ES-I3 (cell line): ENCODE data around the gene APOBEC3B.
"Not testable (repeated sequence)": the region's sequence is repeated elsewhere in the genome, so short reads cannot be mapped to it uniquely, and the experiment has no call there.

Experiments used
- H3K36me3 ChIP-seq: 2 replicates; pipeline ENCODE4 v1.6.1; 2013; ENCODE audit warnings: mild to moderate bottlenecking, low read length, control low read depth, moderate library complexity; ENCODE audit not compliant: insufficient read depth
- H3K4me1 ChIP-seq: 2 replicates; pipeline ENCODE4 v1.6.1; 2013; ENCODE audit warnings: mild to moderate bottlenecking, control low read depth, low read length; ENCODE audit not compliant: insufficient read depth
- H3K9ac ChIP-seq: 2 replicates; pipeline ENCODE4 v1.6.1; 2013; ENCODE audit warnings: low read depth, mild to moderate bottlenecking, low read length, moderate library complexity
- H3K9me3 ChIP-seq: 2 replicates; pipeline ENCODE4 v1.6.1; 2013; ENCODE audit warnings: mild to moderate bottlenecking, low read length, moderate library complexity; ENCODE audit not compliant: control insufficient read depth, insufficient read depth

Gene APOBEC3B

DNA sequence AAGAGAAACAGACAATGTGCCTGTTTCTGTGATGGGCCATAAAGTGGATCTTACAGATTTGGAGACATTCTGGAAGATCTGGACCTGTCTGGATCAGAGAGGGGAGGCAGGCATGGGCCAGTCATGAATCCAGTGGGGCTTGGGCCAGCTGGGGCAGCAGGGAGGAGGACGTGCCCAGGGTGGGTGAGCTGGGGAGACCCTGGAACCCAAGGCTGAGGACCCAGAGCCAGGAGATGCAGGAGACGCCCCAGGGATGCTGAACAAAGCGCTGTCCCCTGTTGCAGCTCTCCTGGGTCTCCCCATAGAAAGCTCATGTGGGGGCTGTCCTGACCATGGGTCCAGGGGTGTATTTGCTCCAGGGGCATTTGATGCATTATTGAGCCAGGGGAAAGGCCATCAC is 26.2 kb upstream of the APOBEC3B start:
- Histone ChIP-seq H3K9me3 (no peaks in the 10 kb centered on the region), H3K36me3 (no peaks in the 10 kb centered on the region), H3K9ac (no peak overlapping the region), H3K4me1 (0 out of 2 replicates have a peak, but pooled peaks cover 4% of the 10 kb centered on the region)

DNA sequence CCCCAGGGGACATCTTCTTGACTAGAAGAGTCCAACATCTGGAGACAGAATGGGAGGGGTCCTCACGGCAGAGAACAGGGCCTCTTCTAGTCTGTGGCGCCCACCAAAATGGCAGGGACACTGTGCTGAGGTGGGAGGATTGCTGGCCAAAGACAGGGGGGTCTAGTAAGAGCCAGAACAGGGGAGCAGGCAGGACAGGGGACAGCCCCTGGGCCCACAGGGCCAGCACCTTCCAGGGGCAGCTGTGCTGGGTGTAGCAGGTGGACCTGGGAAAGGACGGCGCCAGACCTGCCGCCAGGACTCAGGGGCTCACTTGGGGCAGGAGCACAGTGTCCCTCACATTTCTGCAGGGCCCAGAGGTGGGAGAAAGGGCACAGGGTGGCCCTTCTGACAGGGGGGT is 25.6 kb upstream of the APOBEC3B start:
- no peaks in the 10 kb centered on the region for H3K9me3 ChIP-seq
- 0 out of 2 replicates have a peak, but pooled peaks cover 4% of the 10 kb centered on the region for H3K4me1 ChIP-seq
- H3K9ac ChIP-seq = no peak overlapping the region
- H3K36me3 ChIP-seq = no peaks in the 10 kb centered on the region

DNA sequence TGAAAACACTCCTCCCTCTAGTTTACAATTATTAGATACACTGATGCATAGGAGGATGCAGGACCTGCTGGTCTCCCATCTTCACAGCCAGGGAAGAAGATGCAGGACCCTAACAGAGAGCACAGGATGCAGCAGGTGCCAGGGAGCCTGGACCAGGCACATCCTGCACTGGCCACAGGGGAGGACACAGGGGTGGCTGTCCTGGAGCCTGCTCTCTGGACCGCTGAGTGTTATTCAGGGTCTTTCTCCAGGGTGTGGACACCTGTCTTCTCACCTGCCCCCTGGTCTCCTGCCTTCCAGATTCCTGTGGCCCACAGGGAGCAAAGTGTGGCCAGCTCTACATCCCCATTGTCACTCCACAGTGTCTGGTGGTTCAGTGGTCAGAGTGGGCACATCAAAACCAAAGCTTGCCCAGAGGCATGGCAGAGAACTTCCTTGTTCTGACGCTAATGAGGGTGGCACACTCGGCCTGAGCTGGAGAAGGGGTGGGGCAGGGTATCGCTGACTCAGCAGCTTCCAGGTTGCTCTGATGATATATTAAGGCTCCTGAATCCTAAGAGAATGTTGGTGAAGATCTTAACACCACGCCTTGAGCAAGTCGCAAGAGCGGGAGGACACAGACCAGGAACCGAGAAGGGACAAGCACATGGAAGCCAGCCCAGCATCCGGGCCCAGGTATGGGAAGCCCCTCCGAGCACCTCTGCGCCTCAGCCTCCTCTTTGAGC is 24.9 kb upstream of the APOBEC3B start, which contains the start of gene APOBEC3A:
TSS of gene APOBEC3A (plus strand) at position 564 of the 725 bp plus-strand sequence. CDS start at position 647, 83 bp downstream.
- H3K9me3 ChIP-seq = no peaks in the 10 kb centered on the region
- H3K4me1 ChIP-seq = 0 out of 2 replicates have a peak, but pooled peaks cover 4% of the 10 kb centered on the region
- H3K9ac ChIP-seq = no peak within 1 kb of the TSS

DNA sequence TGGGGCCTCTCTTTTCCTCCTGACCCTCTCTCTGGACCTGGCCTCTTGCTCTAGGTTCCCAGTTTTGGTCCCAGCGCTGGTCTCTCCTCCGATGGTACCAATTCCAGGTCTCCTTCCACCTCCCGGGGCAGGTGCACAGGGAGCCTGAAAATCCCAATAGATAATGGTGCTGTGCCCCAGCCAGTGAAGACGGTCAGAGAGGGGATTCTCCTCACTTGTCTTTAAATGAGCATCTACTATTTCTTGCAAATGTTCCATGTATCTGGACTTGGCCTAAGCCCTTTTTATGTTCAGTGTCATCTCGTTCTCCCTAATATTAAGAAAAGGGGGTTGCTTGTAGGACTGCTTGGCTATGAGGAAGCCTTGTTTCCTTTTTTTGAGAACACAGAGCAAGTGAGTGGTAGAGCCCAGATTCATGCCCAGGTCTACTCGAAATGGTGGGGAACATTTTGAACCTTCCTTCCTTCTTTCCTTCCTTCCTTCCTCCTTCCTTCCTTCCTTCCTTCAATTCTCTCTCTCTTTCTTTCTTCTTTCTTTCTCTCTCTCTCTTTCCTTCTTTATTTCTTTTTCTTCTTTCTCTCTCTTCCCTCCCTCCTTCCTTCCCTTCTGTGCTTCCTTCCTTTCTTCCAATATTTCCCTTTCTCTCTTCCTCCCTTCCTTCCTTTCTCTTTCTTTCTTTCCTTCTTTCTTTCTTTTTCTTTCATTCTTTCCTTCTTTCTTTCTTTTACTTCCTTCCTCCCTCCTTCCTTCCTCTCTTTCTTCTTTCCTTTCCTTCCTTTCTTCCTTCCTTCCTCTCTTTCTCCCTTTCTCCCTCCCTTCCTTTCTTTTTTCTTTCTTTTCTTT is 24.1 kb upstream of the APOBEC3B start:
- Histone ChIP-seq H3K36me3 (no peaks in the 10 kb centered on the region), H3K9ac (no peak overlapping the region), H3K4me1 (0 out of 2 replicates have a peak, but pooled peaks cover 4% of the 10 kb centered on the region), H3K9me3 (no peaks in the 10 kb centered on the region)

More for the DNA sequence above, 24.9 kb upstream of the APOBEC3B start, which contains the start of gene APOBEC3A:
- no peaks in the 10 kb centered on the region for H3K36me3 ChIP-seq

DNA sequence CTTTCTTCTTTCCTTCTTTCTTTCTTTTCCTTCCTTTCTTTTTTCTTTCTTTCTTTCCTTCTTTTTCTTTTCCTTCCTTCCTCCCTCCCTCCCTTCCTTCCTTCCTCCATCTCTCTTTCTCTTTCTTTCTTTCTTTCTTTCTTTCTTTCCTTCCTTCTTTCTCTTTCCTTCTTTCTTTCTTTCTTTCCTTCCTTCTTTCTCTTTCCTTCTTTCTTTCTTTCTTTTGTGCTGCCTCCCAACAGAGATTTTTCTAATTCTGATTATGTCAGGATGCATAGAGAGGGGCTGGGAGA is 23.6 kb upstream of the APOBEC3B start:
- not testable (repeated sequence) for H3K4me1 ChIP-seq, H3K9me3 ChIP-seq, H3K9ac ChIP-seq, H3K36me3 ChIP-seq

DNA sequence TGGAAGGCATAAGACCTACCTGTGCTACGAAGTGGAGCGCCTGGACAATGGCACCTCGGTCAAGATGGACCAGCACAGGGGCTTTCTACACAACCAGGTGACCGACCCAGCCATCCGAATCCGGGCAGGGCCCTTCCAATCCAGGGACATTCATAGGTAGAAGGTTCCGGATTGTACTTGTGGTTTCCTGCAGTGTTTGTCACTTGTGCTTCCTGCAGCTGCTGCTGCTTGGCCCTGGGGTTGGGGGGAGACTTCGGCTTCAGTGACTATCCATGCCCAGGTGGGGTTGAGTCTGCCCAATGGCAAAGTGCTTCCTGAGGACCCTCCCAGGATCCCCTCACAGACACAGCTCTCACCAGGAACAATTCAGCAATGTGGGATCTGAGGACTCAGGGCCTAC is 22.6 kb upstream of the APOBEC3B start:
- Histone ChIP-seq H3K9me3 (no peaks in the 10 kb centered on the region), H3K36me3 (no peaks in the 10 kb centered on the region), H3K9ac (no peak overlapping the region), H3K4me1 (0 out of 2 replicates have a peak, but pooled peaks cover 4% of the 10 kb centered on the region)

DNA sequence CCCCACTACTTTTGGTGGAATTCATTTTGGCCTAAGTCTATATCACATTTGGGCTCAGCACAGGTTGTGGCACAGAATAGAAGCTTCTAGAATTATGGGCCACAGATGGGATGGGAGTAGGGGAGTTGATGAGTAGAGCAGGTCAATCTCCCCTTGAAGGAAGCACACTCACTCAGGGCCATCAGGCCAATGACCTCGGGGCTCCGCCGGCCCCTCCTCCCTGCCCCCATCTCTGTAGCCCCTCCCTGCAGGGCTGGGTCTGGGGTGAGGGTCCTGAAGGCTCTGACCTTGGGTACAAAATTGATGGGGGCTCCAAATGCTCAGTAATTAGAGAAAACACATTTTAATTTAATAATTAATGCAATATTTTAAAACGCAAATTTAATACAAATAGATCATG is 21.5 kb upstream of the APOBEC3B start:
- H3K36me3 ChIP-seq, H3K9ac ChIP-seq, H3K9me3 ChIP-seq, H3K4me1 ChIP-seq: not testable (repeated sequence)

DNA sequence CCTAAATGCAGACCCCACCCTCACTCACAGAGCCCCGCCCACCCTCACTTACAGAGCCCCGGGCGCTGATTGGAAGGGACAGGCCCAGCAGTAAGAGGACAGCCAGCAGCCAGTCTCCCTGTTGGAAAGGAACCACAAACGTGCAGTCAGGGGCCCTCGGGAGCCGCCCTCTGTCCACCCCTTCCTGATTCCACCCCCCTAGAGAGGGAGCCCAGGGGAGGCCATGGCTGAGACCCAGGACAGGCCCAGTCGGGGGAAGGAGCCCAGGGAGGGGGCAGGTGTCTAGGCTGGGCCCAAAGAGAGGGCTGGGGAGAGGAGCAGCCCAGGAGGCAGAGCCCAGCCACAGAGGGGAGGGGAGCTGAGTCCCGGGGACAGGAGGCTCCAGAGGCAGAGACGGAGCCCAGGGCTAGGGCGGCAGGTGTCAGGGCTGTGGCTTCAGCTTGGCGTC is 18.8 kb upstream of the APOBEC3B start:
- not testable (repeated sequence) for H3K36me3 ChIP-seq, H3K9me3 ChIP-seq, H3K9ac ChIP-seq, H3K4me1 ChIP-seq

DNA sequence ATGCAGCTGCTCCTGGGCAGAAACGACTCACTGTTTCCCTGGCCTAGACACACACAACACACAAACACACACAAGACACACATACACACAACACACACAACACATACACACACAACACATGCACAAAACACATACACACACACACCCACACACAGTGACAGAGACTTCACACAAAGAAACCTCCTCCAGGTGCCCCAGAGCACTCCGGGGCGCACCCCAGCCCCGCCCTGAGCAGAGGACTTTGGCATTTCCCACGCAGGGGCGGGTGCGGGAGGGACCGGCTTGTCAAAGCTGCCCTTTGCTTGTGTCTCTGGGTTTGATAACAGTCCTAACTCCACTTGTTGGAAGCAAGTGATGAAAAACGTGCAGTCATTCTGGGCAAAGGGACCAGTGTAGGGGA is 18.3 kb upstream of the APOBEC3B start:
- Histone ChIP-seq H3K4me1 (no peaks in the 10 kb centered on the region; the same call in 1 of the 2 replicates), H3K36me3 (no peaks in the 10 kb centered on the region), H3K9ac (no peak overlapping the region), H3K9me3 (no peaks in the 10 kb centered on the region)

DNA sequence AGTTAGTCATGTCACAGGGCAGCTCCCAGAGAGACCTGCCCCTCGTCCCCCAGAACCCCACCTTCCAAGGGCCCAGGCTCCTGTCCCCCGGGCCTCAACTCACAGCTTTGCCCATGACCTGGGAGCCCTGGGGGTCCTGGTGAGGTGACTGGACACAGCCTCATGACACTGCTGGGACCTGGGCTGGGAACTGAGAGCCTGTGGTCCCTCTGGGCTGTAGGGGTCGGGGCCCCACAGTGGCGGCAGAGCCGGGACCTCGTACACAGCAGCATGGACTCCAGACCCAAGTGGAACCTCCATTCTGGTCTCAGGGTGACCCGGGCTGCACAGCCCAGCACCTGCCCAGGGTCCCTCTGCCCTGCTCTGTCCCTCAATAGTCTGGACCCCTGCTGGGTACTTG is 17.8 kb upstream of the APOBEC3B start:
- H3K36me3 ChIP-seq = no peaks in the 10 kb centered on the region
- H3K9me3 ChIP-seq = no peaks in the 10 kb centered on the region
- H3K9ac ChIP-seq = no peak overlapping the region
- no peaks in the 10 kb centered on the region; the same call in 1 of the 2 replicates for H3K4me1 ChIP-seq

DNA sequence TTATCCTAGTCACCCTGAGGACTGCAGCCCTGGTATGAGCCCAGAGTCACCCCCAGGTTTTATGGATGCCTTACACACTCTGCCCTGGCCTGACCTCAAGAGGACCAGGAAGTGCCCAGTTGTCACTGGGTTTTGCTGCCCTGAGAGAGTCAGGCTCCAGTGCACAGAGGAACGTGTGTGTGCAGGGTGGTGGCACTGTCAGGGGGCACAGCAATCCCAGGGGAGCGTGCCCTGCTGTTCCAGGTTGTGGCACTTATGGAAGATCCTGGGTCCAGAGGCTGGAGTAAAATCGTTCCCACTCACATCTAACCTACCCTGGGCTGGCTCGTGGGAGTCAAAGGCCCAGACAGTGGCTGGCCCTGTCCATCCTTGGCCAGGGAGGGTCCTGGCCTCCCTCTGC is 17.2 kb upstream of the APOBEC3B start:
- H3K4me1 ChIP-seq = no peaks in the 10 kb centered on the region; the same call in 1 of the 2 replicates
- H3K36me3 ChIP-seq = no peaks in the 10 kb centered on the region
- no peaks in the 10 kb centered on the region for H3K9me3 ChIP-seq
- H3K9ac ChIP-seq = no peak overlapping the region

DNA sequence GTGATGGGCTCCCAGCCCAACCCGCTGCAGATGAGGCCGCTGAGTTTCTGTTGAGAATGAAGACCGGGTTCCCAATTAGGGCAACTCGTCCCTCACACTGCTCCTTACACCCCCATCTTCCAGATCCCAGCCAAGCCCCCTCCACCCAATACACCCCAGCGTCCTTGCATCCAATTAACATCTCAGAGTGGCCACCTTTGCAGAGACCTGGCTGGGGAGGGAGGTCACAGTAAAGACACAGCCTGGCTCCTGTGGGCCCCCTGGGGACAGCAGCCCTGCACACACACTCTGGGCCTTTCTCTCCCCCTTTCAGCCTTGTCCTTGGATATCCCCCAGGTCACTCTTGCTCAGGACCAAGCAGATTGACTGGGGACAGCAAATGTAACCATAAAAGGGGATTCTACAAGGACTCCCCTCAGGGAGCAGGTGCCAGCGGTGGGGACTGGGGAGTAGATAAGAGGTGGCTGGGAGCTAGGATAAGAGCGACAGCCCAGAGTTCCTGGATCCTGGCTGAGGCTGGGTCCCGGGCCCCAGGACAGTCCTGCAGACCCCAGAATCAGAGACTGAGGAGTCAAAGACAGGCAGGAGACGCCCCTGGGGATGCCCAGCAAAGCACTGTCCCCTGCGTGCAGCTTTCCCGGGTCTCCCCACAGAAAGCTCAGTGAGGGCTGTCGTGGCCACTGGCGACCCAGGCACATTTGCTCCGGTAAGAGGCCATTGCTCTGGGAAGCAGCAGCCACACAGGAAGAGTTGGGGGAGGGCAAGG is 16.4 kb upstream of the APOBEC3B start:
- Histone ChIP-seq H3K4me1 (no peaks in the 10 kb centered on the region; the same call in 1 of the 2 replicates), H3K36me3 (no peaks in the 10 kb centered on the region), H3K9me3 (no peaks in the 10 kb centered on the region), H3K9ac (no peak overlapping the region)

DNA sequence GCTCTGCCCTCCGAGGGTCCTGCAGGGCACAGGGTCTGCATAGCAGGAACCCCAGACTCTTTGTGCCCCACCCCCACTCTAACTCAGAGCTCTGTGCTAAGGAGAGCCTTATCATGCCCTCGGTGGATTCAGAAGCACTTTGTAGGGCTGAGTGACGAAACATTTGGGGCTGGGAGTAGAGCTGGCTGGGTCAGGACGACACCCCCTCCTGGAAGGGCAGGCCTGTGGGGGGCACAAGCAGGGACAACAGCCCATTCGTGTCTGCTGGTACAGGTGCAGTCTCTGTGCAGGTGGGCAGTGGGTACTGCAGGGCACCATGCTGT is 15.8 kb upstream of the APOBEC3B start:
- Histone ChIP-seq H3K4me1 (no peaks in the 10 kb centered on the region; the same call in 1 of the 2 replicates), H3K9me3 (no peaks in the 10 kb centered on the region), H3K36me3 (no peaks in the 10 kb centered on the region), H3K9ac (no peak overlapping the region)

DNA sequence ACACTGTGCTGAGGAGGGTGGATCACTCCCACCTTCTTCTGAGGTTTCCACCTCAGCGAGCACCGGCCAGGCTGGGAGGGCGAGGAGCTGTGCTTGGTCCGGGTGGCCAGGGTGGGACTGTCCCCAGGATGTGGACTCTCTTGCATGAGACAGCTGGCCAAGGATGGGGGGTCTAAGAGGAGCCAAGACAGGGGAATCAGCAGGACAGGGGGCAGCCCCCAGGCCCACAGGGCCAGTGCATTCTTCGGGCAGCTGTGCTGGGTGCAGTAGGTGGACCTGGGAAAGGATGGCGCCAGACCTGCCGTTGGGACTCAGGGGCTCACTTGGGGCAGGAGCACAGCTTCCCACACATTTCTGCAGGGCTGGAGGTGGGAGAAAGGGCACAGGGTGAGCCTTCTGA is 15.2 kb upstream of the APOBEC3B start:
- H3K36me3 ChIP-seq = no peaks in the 10 kb centered on the region
- no peaks in the 10 kb centered on the region; the same call in 1 of the 2 replicates for H3K4me1 ChIP-seq
- no peaks in the 10 kb centered on the region for H3K9me3 ChIP-seq
- no peak overlapping the region for H3K9ac ChIP-seq
